GM12878 (cell line): ENCODE data around the gene FDX2. TPM values are rescaled to one million over a fixed set of nuclear protein-coding genes. Genes with fewer than 3 reads are reported as not detected.

ENCODE experiments used
- BCLAF1 ChIP-seq: fragments of 450-650 bp; IDR thresholded peaks from 2 replicates; pipeline ENCODE4 v1.6.1; 2017; ENCODE audit warnings: antibody characterized with exemption, mild to moderate bottlenecking, moderate library complexity
- CBX5 ChIP-seq: sonication (generic); IDR thresholded peaks from 2 replicates; pipeline ENCODE4 v1.6.1; 2016; ENCODE audit warnings: low read depth, moderate library complexity, mild to moderate bottlenecking, inconsistent platforms
- CEBPB ChIP-seq, 2 experiments: fragments of 150-350 bp in 1 of 2; IDR thresholded peaks; 2 replicates each; pipeline ENCODE4 v1.6.1; 2012 to 2014; ENCODE audit warnings: low read depth in 2 of 2, low read length in 2 of 2, borderline replicate concordance in 1 of 2, inconsistent platforms in 1 of 2
- CHD2 ChIP-seq: IDR thresholded peaks from 2 replicates; pipeline ENCODE4 v1.6.1; 2011; ENCODE audit warnings: low read depth, low read length, improper control_type of control experiment, borderline replicate concordance
- ESRRA ChIP-seq: IDR thresholded peaks from 2 replicates; pipeline ENCODE4 v1.6.1; 2012; ENCODE audit warnings: mild to moderate bottlenecking, low read length, improper control_type of control experiment
- GATAD2B ChIP-seq: fragments of 450-650 bp; conservative IDR thresholded peaks from 2 replicates; pipeline ENCODE4 v1.6.1; 2017; ENCODE audit warnings: low read depth, mild to moderate bottlenecking, moderate library complexity
- MYC ChIP-seq: IDR thresholded peaks from 2 replicates; pipeline ENCODE4 v1.6.1; 2011; ENCODE audit warnings: mild to moderate bottlenecking, low read length, moderate library complexity, inconsistent platforms; ENCODE audit not compliant: insufficient read depth, insufficient replicate concordance, insufficient read length, severe bottlenecking
- POLR2AphosphoS5 ChIP-seq: IDR thresholded peaks from 2 replicates; pipeline ENCODE4 v1.6.1; 2011; ENCODE audit warnings: mild to moderate bottlenecking, low read length, inconsistent platforms
- RCOR1 ChIP-seq: conservative IDR thresholded peaks from 2 replicates; pipeline ENCODE4 v1.6.1; 2012; ENCODE audit warnings: low read depth, low read length, improper control_type of control experiment
- TBL1XR1 ChIP-seq: IDR thresholded peaks from 2 replicates; pipeline ENCODE4 v1.6.1; 2012; ENCODE audit warnings: low read depth, low read length, improper control_type of control experiment
- polyA plus RNA-seq, 11 experiments: library from polyadenylated mRNA; depleted of rRNA in 4 of 11; unstranded in 6 of 11; stranded (reverse) in 5 of 11; fragments of >200 nt; fragmentation: Nextera tagmentation in 4 of 11; fragmentation: Illumina TruSeq in 1 of 11; extraction: Ambion mirVana in 4 of 11; extraction: Trizol in 1 of 11; gene quantifications; 1 replicate in 1 of 11; 2 replicates in 10 of 11; pipeline versions ENCODE4 v1.2.1 to v1.2.3, GENCODE V29; 2011 to 2016; ENCODE audit warnings: inconsistent platforms in 2 of 11, missing spikeins in 2 of 11, low read depth in 1 of 11
- total RNA-seq, 4 experiments: library from RNA; depleted of rRNA in 3 of 4; stranded (reverse); fragments of >200 nt in 3 of 4; fragmentation: Illumina TruSeq in 1 of 4; extraction: Trizol in 1 of 4; gene quantifications; 2 replicates each; pipeline versions ENCODE4 v1.2.1 to v1.2.3, GENCODE V29; 2013 to 2021
- TF ChIP-seq, protein P1 (sequence below): IDR thresholded peaks from 2 replicates; pipeline ENCODE4 v1.6.1; 2011; ENCODE audit warnings: borderline replicate concordance, low read depth, mild to moderate bottlenecking, moderate library complexity, mixed read lengths, low read length; ENCODE audit not compliant: insufficient read depth; ENCODE audit errors: extremely low read length
- TF ChIP-seq, protein P2 (sequence below): fragments of 450-650 bp; IDR thresholded peaks from 2 replicates; pipeline ENCODE4 v1.6.1; 2017; ENCODE audit warnings: borderline replicate concordance
- TF ChIP-seq, protein P3 (sequence below): fragments of 450-650 bp; IDR thresholded peaks from 2 replicates; pipeline ENCODE4 v1.6.1; 2014; ENCODE audit warnings: mild to moderate bottlenecking
- TF ChIP-seq, protein P4 (sequence below): fragments of 450-650 bp; conservative IDR thresholded peaks from 2 replicates; pipeline ENCODE4 v1.6.1; 2017; ENCODE audit warnings: mild to moderate bottlenecking, moderate library complexity
- TF ChIP-seq, protein P5 (sequence below): IDR thresholded peaks from 2 replicates; pipeline ENCODE4 v1.6.1; 2012; ENCODE audit warnings: low read length, inconsistent platforms
- TF ChIP-seq, protein P6 (sequence below), 3 experiments: IDR thresholded peaks in 2 of 3; conservative IDR thresholded peaks in 1 of 3; 2 replicates each; pipeline ENCODE4 v1.5.1; 2011; ENCODE audit warnings: low read depth in 3 of 3, low read length in 3 of 3, mild to moderate bottlenecking in 3 of 3, control low read depth in 2 of 3, moderate library complexity in 2 of 3, inconsistent platforms in 1 of 3, mixed read lengths in 1 of 3; ENCODE audit not compliant: control insufficient read depth in 2 of 3, insufficient read depth in 1 of 3; ENCODE audit errors: extremely low read depth in 1 of 3

The FDX2 gene
- total and polyA plus RNA-seq, 10 of the 15 experiments (the other 5 are each of a cell fraction or from before 2014, with no cell fraction given): 1.4 to 50.4 (median 24.7) TPM

- TF ChIP-seq CBX5: no peak
- TF ChIP-seq, protein P1, sequence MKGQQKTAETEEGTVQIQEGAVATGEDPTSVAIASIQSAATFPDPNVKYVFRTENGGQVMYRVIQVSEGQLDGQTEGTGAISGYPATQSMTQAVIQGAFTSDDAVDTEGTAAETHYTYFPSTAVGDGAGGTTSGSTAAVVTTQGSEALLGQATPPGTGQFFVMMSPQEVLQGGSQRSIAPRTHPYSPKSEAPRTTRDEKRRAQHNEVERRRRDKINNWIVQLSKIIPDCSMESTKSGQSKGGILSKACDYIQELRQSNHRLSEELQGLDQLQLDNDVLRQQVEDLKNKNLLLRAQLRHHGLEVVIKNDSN: no peak
- TF ChIP-seq BCLAF1: no peak
- TF ChIP-seq ESRRA: no peak
- TF ChIP-seq TBL1XR1: no peak
- TF ChIP-seq CEBPB (IDR thresholded peaks at IDR 0.05; ENCODE audit: borderline replicate concordance in 1 of 2, low read depth in 2 of 2, low read length in 2 of 2): no peak
- TF ChIP-seq RCOR1: no peak
- 0 out of 2 replicates have a peak, but pooled peaks have one; percentile 18 for TF ChIP-seq POLR2AphosphoS5
- TF ChIP-seq, protein P2, sequence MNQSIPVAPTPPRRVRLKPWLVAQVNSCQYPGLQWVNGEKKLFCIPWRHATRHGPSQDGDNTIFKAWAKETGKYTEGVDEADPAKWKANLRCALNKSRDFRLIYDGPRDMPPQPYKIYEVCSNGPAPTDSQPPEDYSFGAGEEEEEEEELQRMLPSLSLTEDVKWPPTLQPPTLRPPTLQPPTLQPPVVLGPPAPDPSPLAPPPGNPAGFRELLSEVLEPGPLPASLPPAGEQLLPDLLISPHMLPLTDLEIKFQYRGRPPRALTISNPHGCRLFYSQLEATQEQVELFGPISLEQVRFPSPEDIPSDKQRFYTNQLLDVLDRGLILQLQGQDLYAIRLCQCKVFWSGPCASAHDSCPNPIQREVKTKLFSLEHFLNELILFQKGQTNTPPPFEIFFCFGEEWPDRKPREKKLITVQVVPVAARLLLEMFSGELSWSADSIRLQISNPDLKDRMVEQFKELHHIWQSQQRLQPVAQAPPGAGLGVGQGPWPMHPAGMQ: no peak
- TF ChIP-seq CHD2: no peak
- TF ChIP-seq MYC: no peak
- TF ChIP-seq, protein P3, sequence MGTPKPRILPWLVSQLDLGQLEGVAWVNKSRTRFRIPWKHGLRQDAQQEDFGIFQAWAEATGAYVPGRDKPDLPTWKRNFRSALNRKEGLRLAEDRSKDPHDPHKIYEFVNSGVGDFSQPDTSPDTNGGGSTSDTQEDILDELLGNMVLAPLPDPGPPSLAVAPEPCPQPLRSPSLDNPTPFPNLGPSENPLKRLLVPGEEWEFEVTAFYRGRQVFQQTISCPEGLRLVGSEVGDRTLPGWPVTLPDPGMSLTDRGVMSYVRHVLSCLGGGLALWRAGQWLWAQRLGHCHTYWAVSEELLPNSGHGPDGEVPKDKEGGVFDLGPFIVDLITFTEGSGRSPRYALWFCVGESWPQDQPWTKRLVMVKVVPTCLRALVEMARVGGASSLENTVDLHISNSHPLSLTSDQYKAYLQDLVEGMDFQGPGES: no peak
- TF ChIP-seq, protein P4, sequence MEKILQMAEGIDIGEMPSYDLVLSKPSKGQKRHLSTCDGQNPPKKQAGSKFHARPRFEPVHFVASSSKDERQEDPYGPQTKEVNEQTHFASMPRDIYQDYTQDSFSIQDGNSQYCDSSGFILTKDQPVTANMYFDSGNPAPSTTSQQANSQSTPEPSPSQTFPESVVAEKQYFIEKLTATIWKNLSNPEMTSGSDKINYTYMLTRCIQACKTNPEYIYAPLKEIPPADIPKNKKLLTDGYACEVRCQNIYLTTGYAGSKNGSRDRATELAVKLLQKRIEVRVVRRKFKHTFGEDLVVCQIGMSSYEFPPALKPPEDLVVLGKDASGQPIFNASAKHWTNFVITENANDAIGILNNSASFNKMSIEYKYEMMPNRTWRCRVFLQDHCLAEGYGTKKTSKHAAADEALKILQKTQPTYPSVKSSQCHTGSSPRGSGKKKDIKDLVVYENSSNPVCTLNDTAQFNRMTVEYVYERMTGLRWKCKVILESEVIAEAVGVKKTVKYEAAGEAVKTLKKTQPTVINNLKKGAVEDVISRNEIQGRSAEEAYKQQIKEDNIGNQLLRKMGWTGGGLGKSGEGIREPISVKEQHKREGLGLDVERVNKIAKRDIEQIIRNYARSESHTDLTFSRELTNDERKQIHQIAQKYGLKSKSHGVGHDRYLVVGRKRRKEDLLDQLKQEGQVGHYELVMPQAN: no peak
- TF ChIP-seq, protein P5, sequence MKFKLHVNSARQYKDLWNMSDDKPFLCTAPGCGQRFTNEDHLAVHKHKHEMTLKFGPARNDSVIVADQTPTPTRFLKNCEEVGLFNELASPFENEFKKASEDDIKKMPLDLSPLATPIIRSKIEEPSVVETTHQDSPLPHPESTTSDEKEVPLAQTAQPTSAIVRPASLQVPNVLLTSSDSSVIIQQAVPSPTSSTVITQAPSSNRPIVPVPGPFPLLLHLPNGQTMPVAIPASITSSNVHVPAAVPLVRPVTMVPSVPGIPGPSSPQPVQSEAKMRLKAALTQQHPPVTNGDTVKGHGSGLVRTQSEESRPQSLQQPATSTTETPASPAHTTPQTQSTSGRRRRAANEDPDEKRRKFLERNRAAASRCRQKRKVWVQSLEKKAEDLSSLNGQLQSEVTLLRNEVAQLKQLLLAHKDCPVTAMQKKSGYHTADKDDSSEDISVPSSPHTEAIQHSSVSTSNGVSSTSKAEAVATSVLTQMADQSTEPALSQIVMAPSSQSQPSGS: no peak
- TF ChIP-seq, protein P6, sequence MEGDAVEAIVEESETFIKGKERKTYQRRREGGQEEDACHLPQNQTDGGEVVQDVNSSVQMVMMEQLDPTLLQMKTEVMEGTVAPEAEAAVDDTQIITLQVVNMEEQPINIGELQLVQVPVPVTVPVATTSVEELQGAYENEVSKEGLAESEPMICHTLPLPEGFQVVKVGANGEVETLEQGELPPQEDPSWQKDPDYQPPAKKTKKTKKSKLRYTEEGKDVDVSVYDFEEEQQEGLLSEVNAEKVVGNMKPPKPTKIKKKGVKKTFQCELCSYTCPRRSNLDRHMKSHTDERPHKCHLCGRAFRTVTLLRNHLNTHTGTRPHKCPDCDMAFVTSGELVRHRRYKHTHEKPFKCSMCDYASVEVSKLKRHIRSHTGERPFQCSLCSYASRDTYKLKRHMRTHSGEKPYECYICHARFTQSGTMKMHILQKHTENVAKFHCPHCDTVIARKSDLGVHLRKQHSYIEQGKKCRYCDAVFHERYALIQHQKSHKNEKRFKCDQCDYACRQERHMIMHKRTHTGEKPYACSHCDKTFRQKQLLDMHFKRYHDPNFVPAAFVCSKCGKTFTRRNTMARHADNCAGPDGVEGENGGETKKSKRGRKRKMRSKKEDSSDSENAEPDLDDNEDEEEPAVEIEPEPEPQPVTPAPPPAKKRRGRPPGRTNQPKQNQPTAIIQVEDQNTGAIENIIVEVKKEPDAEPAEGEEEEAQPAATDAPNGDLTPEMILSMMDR (IDR thresholded peaks at IDR 0.05 in 2 of 3, conservative IDR thresholded peaks at IDR 0.05 in 1 of 3; ENCODE audit: control insufficient read depth in 2 of 3, extremely low read depth in 1 of 3, insufficient read depth in 1 of 3, low read depth in 3 of 3, low read length in 3 of 3): peak; percentile 5 to 19 (median 18); a peak in 1 of 6 replicates
- TF ChIP-seq GATAD2B: peak; percentile 92
These were observed 20.4 kb downstream of the FDX2 start (continued) for GRCh38 chr19:10295305-10295846.
